ENCODE results near the gene ARID1B. TPM values are rescaled to one million over a fixed set of nuclear protein-coding genes. Genes with fewer than 3 reads are reported as not detected.

Gene ARID1B
- total and polyA plus RNA-seq, 11 donors, result 15.3 to 76.1 (median 40.7) TPM

GRCh38 chr6:156780962-156781853, 4.0 kb downstream of the ARID1B start:
- no peak for TF ChIP-seq POLR2A (IDR thresholded peaks at IDR 0.05)
- Histone ChIP-seq H3K4me3 (peak overlapping the region; percentile 2 to 97 (median 78)), H3K4me1 (peaks cover 6 to 55% (median 41%) of the 10 kb centered on the region in 12 donors), H3K36me3 (peaks cover 0 to 8% (median 0%) of the 10 kb centered on the region in 9 donors), H3K27me3 (no peaks in the 10 kb centered on the region), H3K27ac (peak overlapping the region; percentile 26 to 99 (median 96)), H3K9me3 (no peaks in the 10 kb centered on the region)
- ATAC-seq, result no peak
- 7 to 10% (median 8%) methylated on average over 8 of the region's 8 CpGs for WGBS, 4 donors
- intact Hi-C loops (cut with DNase I), result loop anchor here in 8 of 10 donors (2.0 to 10.0 kb wide), 11 partner anchors 41 to 240 kb away; no protein-coding TSS in a partner anchor
- no peak for DNase-seq

GRCh38 chr6:156781861-156782631, 4.9 kb downstream of the ARID1B start:
- 3 to 9% (median 5%) methylated on average over 8 of the region's 8 CpGs for WGBS, 4 donors
- Histone ChIP-seq H3K27me3 (no peaks in the 10 kb centered on the region), H3K9me3 (no peaks in the 10 kb centered on the region), H3K36me3 (peaks cover 0 to 8% (median 0%) of the 10 kb centered on the region in 9 donors), H3K27ac (peak overlapping the region; percentile 26 to 99 (median 96)), H3K4me3 (peak overlapping the region; percentile 2 to 97 (median 78)), H3K4me1 (peaks cover 6 to 57% (median 41%) of the 10 kb centered on the region in 12 donors)
- DNase-seq, result no peak
- TF ChIP-seq POLR2A (IDR thresholded peaks at IDR 0.05) (no peak), CTCF (IDR thresholded peaks at IDR 0.05) (no peak)
- intact Hi-C loops (cut with DNase I), result loop anchor here in 8 of 10 donors (2.0 to 10.0 kb wide), 11 partner anchors 40 to 239 kb away; no protein-coding TSS in a partner anchor
- no peak for ATAC-seq

GRCh38 chr6:156782691-156783320, 5.6 kb downstream of the ARID1B start:
- ATAC-seq (no peak), DNase-seq (no peak)
- Histone ChIP-seq H3K9me3 (no peaks in the 10 kb centered on the region), H3K36me3 (peaks cover 0 to 8% (median 0%) of the 10 kb centered on the region in 9 donors), H3K4me1 (peaks cover 6 to 61% (median 44%) of the 10 kb centered on the region in 12 donors), H3K27me3 (no peaks in the 10 kb centered on the region), H3K27ac (peak overlapping the region in 11 of 12 donors; percentile 26 to 99 (median 97)), H3K4me3 (peak overlapping the region; percentile 2 to 97 (median 78))
- TF ChIP-seq POLR2A (IDR thresholded peaks at IDR 0.05) (no peak), CTCF (IDR thresholded peaks at IDR 0.05) (no peak)
- 1 to 6% (median 3%) methylated on average over 2 of the region's 2 CpGs for WGBS, 4 donors
- intact Hi-C loops (cut with DNase I), result loop anchor here in 8 of 10 donors (5.0 to 10.0 kb wide), 9 partner anchors 39 to 232 kb away; no protein-coding TSS in a partner anchor

GRCh38 chr6:156783958-156784357, 6.8 kb downstream of the ARID1B start:
- no peaks in the 10 kb centered on the region for H3K27me3 ChIP-seq
- peaks cover 0 to 8% (median 0%) of the 10 kb centered on the region in 9 donors for H3K36me3 ChIP-seq
- H3K9me3 ChIP-seq, result no peaks in the 10 kb centered on the region
- H3K4me3 ChIP-seq, result peak overlapping the region in 6 of 12 donors; percentile 10 to 97 (median 77)
- peaks cover 9 to 73% (median 54%) of the 10 kb centered on the region in 12 donors for H3K4me1 ChIP-seq
- WGBS, 4 donors, result 48 to 60% (median 53%) methylated on average over 6 of the region's 6 CpGs
- no peak for DNase-seq
- peak overlapping the region in 11 of 12 donors; percentile 5 to 99 (median 94) for H3K27ac ChIP-seq
- TF ChIP-seq CTCF (IDR thresholded peaks at IDR 0.05) (no peak), POLR2A (IDR thresholded peaks at IDR 0.05) (no peak)
- intact Hi-C loops (cut with DNase I), result loop anchor here in 8 of 10 donors (5.0 to 10.0 kb wide), 9 partner anchors 38 to 231 kb away; no protein-coding TSS in a partner anchor
- no peak for ATAC-seq
